HG03139 (cell line): ENCODE data around the gene DGKD.
A peak's percentile ranks its signal among the peaks of the same experiment; 100 is the strongest.

Source experiments
- ATAC-seq: cut with Tn5 transposase; IDR thresholded peaks from one replicate; pipeline ENCODE4 v1.9.1; 2021; ENCODE audit not compliant: unreplicated experiment

The DGKD gene

GRCh38 chr2:233487748-233488345 is 133.6 kb downstream of the DGKD start:
- no peak for ATAC-seq

- ATAC-seq = no peak
These were observed 134.8 kb downstream of the DGKD start for GRCh38 chr2:233489143-233489542.

GRCh38 chr2:233489666-233490065 is 135.4 kb downstream of the DGKD start:
- no peak for ATAC-seq

- ATAC-seq = no peak
These were observed 136.5 kb downstream of the DGKD start for GRCh38 chr2:233490831-233491230.

GRCh38 chr2:233491326-233491725 is 137.0 kb downstream of the DGKD start:
- no peak for ATAC-seq

GRCh38 chr2:233492078-233492477 is 137.8 kb downstream of the DGKD start:
- no peak for ATAC-seq

- ATAC-seq = no peak
These were observed 138.5 kb downstream of the DGKD start for GRCh38 chr2:233492751-233493150.

GRCh38 chr2:233495503-233496496 is 141.5 kb downstream of the DGKD start:
- no peak for ATAC-seq

GRCh38 chr2:233497692-233498091 is 143.4 kb downstream of the DGKD start:
- no peak for ATAC-seq

GRCh38 chr2:233498126-233498525 is 143.8 kb downstream of the DGKD start:
- ATAC-seq = no peak

- no peak for ATAC-seq
These were observed 145.6 kb downstream of the DGKD start for GRCh38 chr2:233499928-233500327.

- no peak for ATAC-seq
These were observed 147.1 kb downstream of the DGKD start for GRCh38 chr2:233501198-233502076.

GRCh38 chr2:233503481-233503880 is 149.2 kb downstream of the DGKD start:
- ATAC-seq = no peak

GRCh38 chr2:233503947-233504637 is 149.8 kb downstream of the DGKD start:
- no peak for ATAC-seq

- ATAC-seq = no peak
These were observed 159.8 kb downstream of the DGKD start for GRCh38 chr2:233513953-233514655.

GRCh38 chr2:233519787-233520611 is 165.7 kb downstream of the DGKD start:
- ATAC-seq = peak; percentile 87
